GM04504 (cell line): ENCODE results near the gene VASH1.

ENCODE experiments used
- DNase-seq: peaks from one replicate; pipeline ENCODE4 v3.0.0-alpha.2; 2012; ENCODE audit warnings: low read depth

Gene VASH1

DNA sequence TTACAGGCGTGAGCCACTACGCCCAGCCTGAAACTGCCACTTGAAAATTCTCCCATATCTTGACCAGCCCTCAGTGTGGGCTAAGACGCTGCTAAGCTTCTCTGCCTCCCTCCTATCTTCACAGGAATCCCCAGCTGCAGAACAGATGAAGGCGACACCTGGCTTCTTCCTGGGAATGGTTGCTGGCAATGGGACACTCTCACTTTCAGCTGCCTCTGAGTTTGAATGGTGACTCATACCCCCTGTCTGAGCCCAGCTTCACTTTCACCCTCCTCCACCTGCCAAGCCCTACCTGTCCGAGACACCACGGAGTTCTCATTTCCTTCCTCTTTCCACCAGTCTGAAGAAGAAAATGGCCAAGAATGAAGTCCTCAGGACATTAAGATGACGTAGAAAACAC is 18.3 kb upstream of the VASH1 start:
- DNase-seq = no peak

DNA sequence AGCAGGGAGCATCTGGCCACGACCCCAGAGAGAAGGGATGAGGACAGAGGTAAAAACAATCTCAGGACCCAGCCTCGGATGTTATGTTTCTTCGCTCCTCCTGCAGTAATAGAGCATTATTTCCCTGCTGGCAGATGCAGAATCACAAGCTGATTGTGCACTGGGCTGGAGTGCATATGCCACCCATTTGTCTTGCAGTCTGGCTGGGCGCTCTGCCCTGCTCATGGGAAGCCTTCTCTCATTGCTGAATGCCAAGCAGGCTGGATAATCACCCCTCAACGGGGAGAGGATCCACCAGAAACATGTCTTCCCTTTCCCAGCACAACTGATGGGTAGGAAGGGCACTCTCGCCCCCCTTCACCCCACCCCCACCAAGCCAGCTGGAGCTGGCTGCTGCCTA is 8.5 kb upstream of the VASH1 start:
- no peak for DNase-seq

DNA sequence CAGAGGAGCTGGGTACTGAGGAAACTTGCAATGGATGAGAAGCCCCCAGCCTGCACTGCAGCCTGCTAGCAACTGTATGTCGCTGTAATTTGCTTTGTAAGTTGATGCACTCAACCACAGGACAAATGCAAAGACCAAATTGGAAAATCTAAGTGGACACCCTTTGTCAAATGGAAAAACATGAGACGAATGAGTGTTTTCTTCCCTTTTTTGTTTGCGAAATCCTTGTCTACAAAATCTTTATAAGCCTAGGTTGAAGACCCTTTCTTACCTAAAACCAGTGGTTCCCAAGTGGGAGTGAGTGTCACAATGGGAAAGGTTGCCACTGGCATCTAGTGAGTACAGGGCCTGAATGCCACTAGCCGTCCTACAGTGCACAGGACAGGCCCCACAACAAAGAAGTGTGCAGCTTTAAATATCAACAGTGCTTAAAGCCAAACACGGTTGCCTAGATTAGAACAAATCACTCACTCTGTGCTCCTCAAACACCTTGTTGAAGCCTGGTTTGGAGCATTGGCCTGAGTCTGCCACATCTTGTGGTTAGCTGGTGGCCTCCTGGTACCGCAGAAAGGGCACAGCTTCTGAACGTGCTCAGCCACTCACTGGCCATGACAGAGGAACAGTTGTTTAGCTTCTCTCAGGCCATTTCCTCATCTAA is 7.6 kb upstream of the VASH1 start:
- no peak for DNase-seq

DNA sequence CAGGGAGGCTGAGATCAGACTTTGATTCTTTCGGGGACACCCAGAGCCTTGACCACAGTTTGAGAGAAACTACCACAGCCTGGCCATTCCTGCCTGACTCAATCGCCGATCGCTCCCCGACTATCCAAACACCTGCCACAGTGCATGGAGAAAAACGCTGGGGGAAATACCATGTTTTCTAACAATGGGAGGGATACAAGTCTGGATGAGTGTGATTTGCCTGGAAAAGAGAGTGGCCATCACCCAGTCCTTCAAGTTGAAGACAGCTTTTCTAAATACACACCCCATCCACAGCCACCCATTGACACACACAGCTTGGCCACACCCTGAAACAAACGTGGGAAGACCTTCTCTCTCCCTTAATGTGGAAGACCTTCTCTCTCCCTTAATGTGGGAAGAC is 6.7 kb upstream of the VASH1 start:
- DNase-seq = no peak

DNA sequence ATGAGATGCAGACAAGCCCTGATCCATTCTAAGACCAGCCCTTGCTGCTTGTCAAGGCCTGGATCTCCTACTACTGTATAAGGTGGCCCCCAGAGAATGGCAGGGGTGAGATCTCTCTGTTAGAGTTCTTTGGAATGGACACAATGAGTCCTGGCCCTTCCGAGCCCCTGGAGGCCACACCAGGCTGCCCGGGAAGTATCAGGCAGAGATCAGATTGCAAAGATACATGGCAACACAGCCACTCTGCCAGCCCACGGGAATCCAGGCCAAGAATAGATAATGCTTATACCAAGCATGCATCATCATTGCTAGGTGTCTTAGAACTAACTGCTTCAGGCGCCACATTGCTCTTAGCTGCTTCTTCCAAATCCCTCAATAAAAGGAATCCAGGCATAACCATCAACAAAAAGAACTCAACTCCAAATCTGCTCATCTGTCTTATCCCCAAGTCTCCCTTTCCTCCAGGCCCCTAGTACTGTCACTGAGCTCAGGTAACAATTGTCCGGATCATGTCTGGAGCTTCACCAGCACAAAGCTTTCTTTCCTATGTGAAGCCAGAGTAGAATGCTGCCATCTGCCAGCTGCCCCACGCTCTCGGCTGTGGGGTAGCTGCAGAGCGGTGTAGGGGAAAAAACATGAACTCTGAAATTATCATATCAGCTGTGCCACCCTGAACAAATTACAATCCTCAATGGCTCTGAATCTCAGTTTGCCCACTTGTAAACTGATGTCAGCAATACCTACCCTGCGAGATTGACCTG is 5.5 kb upstream of the VASH1 start:
- no peak for DNase-seq

DNA sequence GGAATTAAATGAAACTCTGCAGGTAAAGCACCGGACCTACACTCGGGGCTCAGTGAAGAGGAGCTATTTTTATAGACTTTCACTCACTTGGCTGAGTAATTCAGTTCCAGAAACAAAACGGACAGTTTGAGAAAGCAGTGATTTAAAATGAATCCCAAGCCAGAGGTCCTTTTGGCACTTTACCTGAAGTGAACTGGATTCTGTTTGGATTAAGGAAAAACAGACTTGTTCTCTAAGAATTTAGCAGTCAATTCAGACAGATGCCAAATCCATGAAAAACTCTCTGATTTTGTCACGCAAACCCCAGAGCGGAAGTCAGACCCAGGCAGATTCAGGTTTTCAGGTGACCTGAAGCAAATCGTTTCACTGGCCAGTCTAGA is 4.9 kb upstream of the VASH1 start:
- DNase-seq = no peak

DNA sequence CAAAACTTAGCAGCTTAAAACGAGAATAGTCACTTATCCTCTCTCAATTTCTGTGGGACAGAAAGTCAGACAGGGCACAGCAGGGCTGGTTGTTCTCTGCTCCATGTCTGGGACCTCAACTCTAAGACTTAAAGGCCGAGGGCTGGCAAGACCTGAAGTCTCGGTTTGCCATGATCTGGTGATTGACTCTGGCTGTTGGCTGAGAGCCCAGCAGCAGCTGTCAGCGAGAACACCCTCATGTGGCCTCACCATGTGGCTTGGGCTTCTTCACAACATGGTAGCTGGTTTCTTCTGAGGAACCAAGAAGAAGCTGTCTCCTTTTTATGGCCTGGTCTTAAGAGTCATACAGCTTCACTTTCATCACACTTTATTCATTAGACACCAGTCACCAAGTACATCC is 1.7 kb upstream of the VASH1 start:
- no peak for DNase-seq

DNA sequence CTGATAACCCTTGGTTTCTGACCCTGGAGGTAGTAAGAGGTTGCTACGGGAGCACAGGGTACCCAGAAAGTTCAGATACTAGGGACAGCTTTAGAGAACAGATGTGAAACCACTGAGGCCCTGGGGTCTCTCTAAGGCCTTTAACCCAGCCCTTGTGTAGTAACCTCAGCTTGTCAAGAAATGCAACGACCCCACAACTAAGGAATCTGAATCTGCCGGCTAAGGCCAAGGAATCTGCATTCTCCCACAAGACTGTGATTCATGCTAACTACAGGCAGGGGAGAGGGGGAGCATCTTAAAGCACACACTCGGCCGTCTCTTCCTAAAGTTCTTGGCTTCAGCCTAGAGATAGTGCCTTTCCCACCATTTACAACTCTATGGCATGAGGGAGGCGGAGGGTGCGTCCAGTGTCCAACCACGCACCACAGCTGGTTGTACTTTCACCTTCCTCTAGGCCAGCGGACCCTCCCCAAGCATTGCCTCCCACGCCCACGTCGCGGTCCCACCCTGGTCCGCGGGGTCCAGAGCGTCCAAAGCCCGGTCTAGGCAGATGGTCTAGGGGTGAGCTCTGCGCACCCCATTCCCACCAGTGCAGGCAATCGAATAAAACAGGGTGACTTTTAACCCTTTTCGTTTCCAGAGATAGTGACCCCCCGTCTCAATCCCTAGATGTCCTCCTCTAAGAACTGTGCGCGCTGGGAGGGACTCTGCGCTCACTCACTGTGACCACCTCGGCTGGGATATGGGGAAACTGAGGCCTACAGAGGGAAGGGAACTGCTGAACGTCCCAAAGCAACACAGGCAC is 735 bp upstream of the VASH1 start:
- no peak for DNase-seq

DNA sequence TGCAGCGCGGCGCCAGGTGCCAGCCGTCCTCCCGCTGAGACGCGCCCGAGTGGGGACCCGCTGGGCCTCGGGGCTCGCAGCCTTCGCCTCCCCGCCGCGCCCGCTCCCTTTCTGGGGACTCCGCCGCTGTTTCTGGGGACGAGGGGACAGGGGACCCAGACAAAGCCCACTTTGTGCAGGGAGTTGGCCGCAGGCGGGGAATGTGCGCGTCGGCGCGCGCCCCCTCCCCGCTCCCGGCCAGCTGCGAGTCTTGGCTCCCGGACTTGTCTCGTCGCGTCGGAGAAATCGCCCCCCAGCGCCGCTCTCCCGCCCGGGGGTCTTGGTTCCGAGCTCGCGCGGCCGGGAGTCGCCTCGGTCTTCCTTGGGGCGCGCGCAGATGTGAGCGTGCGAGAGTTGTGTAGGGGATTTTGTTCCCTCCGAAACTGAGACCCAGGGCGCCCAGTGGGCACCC is 717 bp downstream of the VASH1 start:
- no peak for DNase-seq

DNA sequence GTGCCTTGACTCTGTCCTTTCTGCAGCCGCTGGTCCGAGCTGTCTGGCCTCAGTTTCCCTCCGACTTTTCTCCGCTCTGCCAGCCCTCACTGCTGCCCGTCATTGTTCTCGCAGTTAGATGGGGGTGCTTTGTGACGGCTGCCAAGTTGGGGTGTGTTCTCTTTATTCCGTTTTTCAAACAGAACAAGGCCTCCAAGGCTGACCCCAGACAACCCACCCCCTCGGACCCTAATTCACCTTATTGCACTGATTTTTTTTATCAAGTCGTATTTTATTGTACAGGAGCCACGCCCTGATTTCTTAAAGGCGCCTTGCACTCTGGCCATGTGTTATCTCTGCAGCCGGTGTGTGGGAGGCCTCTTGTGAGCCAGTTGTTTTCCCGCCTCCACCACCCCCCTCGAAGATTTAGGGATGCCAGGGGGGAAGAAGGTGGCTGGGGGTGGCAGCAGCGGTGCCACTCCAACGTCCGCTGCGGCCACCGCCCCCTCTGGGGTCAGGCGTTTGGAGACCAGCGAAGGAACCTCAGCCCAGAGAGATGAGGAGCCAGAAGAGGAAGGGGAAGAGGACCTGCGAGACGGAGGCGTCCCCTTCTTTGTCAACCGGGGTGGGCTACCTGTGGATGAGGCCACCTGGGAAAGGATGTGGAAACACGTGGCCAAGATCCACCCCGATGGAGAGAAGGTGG is 1.3 kb downstream of the VASH1 start:
- DNase-seq = no peak

DNA sequence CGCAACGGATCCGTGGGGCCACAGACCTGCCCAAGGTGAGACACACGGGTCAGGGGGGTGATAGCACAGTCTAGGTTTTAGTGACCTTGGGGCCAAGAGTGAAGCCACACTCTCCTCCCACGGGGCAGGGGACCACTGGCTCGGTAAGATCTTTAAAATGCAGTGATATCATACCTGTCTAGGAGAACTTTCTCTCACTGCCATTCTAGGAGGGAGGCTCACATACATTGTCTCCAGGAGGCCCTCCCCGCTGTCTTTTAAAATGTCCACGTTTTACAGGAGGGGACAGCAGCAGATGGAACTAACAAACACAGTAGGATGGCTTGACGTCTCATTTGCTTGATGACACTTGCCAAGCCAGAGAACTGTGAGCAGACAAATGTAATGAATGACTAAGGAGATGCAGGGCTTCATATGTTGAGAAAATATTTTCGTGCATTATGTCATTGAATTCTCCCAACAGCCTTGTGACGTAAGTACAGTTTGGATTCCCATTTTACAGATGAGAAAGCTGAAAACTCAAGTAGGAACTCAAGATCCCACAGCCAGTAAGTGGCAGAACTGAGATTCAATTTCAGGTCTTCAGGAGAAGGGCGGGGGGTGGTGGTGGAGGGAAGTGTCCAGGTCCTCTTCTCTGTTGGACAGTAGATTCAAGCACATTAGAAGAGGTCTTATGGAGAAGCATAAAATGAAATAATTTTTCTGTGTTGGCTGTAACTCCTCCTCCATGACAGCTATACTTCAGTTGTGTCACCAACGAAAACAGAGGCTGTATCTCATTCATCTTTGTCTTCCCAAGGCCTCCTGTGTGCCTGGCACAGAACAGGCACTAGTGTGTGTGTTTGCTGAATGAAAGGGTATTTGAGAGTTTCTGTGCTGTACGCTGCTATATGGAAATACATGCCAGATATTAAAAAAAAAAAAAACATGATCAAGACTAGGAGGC is 2.1 kb downstream of the VASH1 start:
- no peak for DNase-seq

DNA sequence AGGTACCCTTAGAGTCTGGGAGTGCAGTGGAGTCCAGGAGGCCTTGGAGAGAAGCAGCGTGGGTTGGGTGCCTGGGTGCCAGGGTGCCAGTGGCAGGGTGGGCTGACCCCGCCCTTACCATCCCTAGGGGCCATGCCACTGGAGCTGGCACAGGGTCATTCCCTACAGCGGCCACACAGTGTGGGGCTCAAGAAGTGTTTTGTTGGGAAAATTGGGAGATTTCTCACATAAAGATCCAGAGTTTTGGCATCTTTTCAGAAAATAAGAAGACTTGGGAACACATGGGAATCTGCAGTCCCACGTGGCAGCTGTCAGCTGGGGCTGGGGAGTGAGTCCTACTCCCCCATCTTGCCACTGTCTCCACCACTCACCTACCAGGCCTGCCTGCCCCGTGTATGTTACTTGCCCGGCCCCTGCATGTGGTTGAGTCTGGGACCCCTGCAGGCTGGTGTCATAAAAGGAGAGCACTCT is 4.2 kb downstream of the VASH1 start:
- DNase-seq = no peak

DNA sequence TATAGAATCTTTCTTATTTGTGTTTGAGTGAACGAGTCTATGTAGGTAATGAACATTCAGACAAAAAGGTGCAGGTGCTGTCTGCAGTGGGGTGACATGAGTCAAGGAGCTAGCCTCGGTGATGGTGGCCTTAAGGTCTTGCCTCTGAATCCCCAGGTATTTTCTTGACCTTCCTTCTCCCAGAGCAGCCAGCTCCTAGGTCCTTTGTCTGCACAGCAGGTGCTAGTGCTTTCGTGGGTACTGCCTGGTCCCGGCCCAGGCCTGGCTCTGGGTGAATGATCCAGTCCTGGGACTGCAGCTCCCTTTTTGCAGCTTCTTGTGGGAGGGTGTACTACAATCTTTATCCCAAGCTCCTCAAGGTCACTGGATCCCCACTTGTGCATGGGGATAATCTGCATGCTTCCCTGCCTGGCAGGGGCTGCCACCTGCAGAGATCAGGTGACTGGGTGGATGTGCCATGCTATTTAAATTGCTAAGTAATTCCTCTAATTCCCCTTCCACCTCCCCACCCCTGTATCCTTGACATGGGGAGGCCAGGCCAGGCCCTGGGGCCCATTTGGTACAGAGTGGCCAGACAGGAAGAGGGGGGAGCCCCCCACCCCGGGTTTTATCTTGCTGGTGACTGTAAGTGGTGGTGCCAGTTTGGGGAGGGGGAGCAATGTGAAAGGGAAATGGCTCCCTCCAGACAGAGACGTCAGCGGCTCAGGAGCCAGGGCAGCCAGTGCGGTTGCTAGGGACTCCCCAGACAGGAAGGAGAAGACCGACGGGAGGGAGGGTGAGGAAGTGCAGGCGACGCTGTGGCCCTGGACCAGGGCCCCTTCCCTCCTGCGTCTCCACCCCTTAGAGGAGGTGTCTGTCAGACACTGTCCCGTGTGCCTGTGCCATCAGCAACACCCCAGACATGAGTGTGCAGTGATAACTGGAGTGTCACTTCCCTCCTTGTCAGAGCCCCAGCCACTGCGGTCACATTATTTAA is 6.7 kb downstream of the VASH1 start:
- no peak for DNase-seq

DNA sequence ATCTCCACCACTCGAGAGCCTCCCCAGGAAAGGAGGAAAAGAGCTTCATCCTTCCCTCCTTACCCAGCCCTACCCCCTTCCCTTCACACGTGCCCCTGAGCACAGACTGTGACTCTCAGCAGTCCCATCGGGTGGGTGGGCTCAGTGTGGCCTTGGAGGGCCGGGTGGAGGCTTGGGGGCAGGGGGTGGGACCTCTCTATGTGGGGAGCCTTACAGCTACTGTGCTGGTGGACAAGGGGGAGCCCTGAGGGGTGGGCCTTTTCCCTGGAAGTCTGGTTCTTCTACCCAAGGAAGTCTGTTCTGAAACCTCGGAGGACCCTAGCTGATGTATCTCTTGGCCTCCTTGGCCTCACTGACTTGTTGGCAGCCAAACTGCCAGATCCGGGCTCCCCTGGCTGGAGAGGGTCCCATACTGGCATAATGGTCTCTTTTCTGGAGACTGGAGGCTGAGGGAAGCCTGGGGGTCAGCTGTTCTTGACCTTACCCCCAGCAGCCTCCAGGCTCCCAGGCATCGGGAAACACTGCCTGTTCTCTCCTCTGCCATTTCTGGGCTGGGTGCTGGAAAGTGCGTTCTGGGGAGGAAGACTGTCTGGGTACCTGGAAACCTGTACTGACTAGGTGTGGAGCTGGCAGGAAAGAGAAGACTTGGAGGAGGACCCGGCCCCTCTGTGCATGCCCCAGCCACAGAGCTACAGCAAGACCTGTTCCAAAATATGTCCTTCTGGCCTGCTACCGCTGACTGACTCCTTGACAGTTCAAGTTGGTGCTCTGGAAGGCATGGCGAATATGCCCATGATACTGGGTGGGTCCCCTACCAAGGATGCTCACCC is 7.6 kb downstream of the VASH1 start:
- no peak for DNase-seq

DNA sequence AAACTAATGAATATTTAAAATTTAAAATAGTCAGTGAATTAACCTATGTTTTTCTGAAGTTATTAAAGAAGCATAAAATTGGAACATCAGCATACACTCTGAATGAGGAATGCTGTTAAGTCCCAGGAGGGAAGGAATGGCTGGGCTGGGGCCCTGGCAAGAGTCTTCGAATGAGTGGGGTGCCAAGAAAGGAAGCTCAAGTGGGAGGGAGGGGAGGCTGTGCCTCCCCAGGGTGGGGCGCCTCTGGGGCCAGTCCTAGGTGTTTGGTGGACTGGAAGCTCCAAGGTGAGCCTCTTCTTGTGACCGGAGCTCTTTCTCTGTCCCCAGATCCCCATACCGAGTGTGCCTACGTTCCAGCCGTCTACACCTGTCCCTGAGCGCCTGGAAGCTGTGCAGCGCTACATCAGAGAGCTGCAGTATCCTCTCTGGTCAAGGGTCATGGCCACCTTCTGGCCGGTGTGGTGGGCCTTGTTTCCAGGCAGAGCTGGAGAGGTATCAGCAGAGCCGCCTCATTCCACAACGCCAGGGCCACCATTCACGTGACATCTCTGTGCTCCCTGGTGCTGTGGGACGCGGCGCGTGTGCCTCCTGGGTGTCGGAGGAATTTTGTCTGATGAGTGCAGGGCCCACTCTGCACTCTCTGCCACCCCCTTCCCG is 8.5 kb downstream of the VASH1 start:
- no peak for DNase-seq

DNA sequence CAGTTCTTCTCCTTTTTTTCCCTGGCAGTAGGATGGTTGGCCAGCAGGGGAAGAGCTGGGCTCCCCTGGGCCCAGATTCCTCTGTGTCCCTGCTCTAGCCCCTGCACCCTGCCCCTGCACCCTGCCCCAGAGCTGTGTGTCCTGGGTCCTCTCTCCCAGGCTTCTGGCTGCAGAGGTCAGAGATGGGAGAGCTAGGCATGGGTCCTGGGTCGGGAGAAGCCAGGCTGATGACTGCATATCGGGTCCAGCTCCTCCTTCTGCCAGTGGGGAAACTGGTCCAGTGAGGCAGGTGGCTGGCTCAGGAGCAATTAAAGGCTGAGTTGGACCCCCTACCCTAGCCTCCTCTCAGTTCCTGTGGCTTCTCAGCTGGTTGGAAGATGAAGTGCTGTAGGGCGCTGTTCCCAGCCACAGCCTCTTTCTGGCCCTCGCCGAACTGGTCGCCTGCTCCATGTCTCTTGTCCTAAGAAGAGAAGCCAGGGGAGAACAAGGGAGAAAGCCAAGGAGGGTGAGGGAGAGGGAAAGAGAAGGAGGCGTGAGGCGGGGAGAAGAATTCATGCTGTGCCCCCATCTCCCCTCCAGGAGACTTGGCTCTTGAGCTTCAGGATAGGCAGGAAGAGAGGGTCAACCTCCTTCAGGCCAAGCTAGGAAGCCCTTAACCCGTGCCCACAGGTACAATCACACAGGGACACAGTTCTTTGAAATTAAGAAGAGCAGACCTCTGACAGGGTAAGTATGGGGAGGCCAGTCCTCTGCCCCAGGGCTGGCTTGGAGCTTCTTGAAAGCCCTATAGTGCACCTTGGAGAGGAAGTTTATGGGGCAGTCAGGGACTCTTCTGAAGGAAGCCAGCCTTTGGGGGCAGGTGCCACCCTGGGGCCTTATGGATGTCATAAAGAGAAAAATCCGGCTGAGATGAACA is 9.5 kb downstream of the VASH1 start:
- no peak for DNase-seq

DNA sequence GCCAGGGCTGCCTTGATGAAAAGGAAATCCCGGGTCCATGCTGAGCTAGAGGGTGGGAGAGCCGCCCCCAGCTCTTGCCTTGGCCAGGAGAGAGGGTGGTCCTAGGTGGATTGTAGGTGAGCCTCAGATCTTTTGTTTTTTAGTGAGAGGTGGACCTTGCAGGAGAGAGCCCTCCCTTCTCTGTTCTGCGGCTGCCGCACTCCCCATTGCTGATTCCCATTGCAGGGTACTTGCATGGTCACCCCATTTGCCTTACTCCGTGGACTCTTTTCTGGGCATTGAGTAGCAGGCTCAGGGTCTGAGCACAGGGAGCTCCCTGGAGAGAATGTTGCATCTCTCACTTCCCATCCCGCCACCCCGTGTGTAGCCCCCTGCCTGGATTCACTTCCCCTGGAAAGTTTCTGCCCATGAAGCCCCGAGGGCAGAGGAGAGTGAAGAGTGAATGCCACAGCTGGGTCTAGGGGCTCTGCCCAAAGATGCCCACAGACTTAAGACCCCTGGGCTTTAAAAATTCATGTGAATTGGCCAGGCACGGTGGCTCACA is 10.2 kb downstream of the VASH1 start:
- no peak for DNase-seq
